Measurements from ENCODE around the gene PLCB4. TPM values are rescaled to one million over a fixed set of nuclear protein-coding genes. Genes with fewer than 3 reads are reported as not detected.

PLCB4 gene
- polyA plus RNA-seq, 1 donor: 18.9 TPM

DNA sequence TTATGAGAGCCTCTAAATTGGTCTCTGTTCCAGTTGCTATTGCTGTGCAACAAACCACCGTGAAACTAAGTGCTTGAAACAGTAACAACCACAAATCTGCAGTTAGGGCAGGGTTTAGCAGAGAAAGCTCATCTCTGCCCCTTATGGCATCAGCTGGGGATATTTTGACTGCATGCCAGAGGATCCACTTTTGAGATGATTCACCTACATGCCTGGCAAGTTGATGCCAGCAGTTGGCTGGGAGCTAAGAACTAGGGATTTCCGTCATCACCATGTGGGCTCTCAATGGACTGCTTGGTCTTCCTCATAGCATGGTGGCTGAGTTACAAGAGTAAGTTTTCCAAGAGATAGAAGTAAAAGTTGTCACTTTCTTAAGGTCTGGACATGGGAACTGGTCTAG, 35.1 kb downstream of the PLCB4 start:
- DNase-seq: no peak

GRCh38 chr20:9108260-9108659, 39.4 kb downstream of the PLCB4 start:
- DNase-seq: no peak

- no peak for DNase-seq
Observed at GRCh38 chr20:9109566-9109965, 40.7 kb downstream of the PLCB4 start.

DNA sequence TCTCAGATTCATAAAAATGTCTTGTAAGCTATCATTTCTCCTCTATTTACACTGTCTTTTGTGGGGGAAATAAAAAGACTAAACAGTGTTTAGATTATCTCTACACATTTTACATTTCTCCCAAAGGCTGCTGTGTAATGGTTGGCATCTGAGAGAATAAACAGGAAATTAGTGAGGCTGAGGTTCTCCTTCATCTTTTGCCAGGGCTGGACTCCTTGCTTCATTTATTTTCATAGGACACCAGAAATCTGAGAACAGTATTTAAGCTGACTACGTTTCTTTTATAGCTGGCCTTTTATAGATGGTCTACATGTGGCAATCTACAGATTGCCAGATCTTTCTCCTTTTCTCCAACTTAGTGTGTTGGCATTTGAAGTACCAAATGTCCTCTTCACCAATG, 41.5 kb downstream of the PLCB4 start:
- DNase-seq: no peak

DNA sequence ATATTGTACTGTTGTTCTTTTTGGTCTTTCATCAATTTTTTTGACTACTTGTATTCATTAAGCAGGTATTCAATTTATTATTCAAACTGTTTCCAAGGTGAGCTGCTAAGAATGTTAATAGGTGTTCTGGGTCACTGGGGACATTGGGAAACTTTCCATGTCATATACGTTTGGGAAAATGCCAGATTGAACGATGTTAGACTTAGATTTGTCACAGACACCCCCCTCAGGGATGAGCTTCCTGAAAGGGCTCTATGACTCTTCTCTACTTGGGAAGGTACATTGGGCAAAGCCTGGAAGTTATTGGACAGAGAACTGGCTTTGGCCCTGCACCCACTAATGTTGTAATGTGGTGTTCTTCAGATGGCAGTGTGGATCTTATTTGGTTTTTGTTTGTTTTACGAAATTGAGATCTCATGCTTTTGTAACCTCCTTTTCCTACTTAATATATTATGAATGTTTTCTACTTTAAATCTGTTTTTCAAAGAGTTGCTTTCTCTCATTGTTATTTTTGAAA, 42.1 kb downstream of the PLCB4 start:
- DNase-seq: no peak

DNA sequence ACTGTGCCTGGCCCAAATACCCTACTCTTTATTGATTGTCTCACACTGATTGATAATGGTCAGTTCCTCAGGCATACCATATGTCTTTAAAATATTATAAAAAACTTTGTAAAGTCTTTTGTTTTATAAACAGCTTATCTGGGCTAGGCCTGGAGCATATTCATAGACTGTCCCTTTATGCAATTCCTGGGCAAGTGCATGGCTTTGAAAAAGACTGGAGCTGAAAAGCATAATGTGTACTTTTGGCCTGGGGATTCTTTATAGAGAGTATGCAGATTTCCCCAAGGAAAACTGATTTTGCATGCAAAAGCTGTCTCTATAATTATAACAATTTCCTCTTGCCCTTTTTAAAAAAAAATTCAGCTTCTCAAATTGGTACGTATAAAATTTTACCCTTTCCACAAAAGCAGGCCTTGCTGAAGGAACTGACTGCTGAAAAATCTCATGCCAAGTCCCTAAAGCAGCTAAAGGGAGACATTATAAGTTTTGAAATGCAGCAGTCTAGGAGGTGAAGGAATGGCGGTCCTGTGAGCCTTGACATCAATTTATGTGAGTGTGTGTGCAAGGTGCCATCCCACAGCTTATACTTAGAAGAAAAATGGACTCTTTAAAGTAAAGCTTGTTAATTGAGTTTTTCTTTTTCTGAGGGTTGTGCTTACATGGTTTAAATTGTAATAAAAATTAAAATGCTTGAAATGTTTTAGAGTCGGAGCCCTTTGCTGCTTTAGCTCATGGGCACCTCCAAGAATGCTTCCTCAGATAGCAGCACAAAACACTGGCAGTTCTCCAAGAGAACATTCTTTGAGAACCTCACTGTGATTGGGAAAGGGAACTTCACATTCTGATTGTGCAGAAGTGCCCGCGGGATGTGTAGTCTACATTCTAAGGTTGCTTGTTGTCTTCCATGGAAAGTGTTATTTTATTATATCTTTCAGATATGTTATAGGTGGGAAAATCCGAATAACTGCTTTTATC, 43.9 kb downstream of the PLCB4 start:
- no peak for DNase-seq

DNA sequence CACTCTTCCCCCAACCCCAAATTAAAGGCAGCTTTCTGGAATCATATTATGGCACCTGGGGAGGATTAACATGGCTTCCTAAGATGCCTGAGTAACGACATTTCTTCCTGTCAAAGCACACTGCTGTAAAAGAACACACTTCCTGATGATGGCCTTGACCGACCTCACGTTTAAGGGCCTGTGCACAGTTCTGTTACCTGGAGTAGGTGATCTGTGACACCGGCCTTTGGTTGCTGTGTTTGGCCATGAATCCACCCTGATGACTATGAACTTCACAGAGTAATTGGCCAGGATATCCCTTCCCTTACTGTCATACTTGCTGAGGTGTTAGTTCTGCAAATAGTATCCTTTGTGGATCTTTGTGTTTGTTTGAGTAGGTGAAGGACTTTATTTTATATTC, 45.8 kb downstream of the PLCB4 start:
- DNase-seq: no peak

DNA sequence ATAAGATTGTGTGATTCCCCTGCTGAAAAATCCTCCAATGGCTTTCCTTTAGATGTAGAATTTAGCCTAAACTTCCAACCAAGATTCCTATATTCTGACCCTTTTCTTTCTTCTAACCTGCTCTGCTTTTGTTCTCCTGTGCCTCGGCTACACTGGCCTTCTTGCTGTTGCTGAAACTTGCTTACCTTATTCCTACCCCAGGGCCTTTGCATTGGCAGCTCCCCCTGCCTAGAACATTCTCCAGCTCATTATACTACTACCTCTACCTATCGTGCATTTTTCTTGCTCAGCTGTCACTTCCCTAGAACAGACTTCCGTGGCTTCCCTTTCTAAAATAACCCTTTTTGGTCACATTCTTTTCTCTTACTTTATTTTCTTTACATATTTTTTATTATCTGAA, 48.7 kb downstream of the PLCB4 start:
- DNase-seq: no peak

DNA sequence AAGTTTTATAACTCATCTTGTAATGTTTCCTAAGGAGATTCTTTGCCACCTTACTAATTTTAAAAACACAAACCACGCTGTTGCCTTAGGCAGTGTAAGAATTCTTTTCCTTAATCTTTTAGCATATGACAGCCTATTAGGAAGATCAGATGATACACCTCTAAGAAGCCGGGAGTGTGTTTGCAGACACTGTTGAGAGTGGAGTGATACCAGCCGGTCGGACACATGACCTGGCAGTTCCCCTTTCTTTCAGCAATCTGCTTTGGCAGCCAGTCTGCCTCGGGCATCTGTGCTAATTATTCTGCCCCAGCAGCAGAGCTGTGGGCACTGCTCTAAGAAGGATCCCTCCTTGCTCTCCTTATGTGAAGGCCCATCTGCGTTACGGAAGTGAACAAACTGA, 50.9 kb downstream of the PLCB4 start:
- no peak for DNase-seq

DNA sequence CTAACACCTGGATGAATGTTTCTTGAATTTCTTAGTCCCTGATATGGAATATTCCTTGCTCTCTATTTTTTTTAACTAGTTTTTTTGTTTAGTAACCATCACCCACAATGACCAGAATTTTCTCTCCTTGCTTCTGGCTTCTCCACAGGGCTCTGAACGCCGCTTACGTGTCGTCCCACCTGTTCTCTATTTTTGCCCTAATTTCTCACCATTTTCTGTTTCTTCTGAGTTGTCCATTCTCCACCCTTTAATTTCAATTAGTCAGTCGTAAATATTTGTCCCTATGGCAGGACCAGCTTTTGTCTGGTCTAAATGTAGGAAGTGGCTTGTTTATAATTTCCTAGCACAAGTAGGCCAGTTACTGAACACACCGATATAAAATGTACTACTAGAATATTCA, 52.3 kb downstream of the PLCB4 start:
- DNase-seq: no peak

GRCh38 chr20:9122571-9122970, 53.7 kb downstream of the PLCB4 start:
- DNase-seq: no peak

DNA sequence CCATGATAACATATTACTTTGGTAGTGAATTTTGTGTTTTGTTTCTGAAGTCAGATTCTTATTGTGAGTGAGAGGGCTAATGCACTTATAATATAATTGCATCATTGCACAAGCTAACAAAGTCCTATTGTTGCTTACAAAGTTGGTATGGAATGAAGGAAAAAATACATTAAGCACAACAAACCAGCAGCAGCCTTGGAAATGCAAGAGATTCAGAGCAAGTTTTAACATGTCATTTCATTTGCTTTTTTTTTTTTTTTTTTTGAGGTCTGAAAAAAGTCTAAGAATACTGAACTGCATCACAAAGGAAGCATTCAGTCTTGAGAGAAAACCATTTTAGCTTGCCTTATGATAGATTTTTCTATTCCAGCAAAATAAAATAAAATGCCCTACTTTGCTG, 57.6 kb downstream of the PLCB4 start:
- no peak for DNase-seq

DNA sequence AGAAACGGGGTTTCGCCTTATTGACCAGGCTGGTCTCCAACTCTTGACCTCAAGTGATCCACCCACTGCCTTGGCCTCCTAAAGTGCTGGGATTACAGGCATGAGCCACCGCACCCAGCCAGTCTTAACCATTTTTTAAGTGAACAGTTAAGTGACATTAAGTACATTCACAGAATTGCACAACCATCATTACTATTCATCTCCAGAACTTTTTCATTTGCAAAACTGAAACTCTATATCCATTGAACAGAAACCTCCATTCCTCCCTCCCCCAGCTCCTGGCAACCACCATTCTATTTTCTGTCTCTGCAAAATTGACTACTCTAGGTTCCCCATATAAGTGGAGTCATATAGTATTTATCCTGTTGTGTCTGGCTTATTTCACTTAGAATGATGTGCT, 59.7 kb downstream of the PLCB4 start:
- no peak for DNase-seq

DNA sequence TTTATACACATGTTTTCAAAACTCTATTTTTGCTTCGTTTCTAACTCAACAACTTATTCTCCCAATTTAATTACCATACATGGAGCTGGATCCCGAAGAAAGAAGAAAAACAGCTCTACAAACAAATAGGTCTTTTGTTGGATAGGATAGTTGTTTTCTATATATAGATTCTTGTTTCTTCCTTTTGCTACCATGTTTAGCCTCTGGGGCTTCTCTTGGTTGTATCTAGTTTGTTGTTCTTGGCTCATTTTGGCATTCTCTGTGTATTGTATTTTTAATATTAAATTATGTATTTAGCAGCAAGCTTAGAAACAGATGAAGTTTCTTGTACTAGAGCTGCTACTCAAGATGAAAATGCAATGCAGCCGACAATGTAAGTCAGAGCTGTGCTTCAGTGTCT, 60.9 kb downstream of the PLCB4 start:
- no peak for DNase-seq

DNA sequence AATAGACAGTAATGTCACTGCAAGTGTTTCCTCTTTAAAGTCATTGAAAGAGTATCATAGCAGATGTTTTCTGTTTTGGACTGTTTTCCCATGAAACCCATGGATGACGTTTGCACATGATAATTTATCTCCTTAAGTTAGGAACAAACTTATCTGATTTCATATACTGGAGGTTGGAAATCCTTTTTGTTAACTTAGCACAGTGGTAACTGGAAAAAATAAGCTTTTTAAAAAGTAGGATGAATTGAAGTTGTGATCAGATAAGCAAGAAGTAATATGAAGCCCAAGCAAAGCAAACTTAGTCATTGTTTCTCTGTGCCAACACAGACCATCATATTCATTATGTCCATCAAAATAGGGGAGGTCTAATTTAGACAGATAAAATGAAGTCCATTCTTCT, 61.6 kb downstream of the PLCB4 start:
- DNase-seq: peak; percentile 35

- DNase-seq: no peak
Observed at GRCh38 chr20:9131841-9132240, 63.0 kb downstream of the PLCB4 start.

DNA sequence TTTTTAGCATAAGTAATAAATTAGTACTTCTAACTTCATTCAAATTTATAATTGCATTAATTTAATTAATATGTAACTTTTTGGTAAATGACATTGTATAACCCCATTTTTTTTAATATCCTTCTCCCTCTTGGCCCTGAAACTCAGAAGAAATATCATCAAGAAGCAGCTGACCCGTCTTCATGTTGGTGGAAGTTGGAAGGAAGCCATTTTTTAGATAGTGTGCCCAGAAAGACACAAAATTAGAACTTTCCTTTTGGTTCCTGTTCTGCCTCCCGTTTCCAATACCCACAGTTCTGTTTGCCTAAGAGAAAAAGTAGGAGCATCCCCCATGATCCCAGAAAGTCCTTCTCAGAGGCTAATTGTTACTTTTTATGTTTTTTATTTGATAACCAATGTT, 65.5 kb downstream of the PLCB4 start:
- DNase-seq: no peak

- DNase-seq: no peak
Observed at GRCh38 chr20:9136114-9136513, 67.2 kb downstream of the PLCB4 start.

DNA sequence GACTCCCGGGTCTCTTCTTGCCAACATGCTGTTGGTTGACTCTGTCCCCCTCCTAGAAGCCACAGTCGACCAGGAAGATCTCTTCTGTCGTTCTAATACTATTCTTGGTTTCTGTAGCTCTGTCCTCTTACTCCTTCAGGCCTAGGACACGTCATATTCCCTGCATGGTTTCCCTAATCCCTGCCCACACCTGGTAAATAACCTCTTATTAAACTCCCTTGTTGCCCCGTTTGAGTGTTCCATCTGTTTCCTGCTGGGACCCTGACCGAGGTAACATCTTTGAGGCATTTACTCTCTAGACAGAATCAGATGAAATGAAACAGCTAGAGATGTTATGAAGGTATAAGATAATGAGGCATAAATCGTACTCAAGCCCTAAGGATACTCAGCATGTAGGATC, 68.1 kb downstream of the PLCB4 start:
- DNase-seq: no peak

GRCh38 chr20:9139106-9139833, 70.4 kb downstream of the PLCB4 start:
- DNase-seq: no peak

DNA sequence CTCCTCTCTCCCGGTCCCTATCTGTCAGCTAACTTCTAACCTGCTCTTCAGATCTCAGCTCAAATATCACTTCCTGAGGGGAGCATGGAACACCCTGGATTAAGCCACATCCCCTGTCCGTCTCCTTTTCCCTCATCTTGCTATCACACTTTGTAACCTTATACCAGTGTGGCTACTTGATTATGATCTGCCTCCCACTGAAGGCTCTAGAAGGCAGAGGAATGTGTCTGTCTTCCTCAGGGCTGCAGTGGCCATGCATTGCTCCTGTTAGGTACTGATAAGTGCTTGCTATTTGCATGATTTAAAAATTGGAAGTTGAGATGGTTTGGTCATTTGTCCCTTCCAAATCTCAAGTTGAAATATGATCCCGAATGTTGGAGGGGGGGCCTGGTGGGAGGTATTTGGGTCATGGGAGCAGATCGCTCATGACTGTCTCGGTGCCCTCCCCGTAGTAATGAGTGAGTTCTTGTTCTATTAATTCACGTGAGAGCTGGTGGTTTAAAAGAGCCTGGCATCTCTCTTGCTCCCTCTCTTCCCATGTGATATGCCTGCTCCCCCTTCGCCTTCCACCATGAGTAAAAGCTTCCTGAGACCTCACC, 71.4 kb downstream of the PLCB4 start:
- peak; percentile 33 for DNase-seq

- no peak for DNase-seq
Observed at GRCh38 chr20:9141070-9141469, 72.2 kb downstream of the PLCB4 start.

DNA sequence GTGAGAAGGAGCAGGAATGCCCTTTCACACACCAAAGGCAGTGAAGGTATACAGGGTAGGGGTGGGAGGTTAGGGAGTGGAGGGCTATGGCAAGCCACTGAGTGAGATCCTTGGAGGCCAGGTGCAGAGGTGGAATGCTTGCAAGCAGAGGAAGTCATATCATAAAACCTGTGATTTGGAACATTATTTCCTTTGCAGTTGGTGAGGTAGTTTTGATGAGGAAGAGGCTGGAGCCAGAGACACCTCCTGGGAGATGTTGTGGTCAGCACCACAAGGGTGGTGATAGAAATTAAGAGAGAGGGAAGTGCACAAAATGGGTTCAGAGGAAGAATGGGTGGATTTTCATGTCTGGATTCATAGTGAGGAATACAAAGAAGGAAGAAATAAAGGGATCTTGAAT, 73.0 kb downstream of the PLCB4 start:
- no peak for DNase-seq

Measured in left kidney (tissue), 2 donors.